SU-DHL-6 (cell line): Measurements from ENCODE around the gene KAZALD1.

Experiments
- H2AFZ ChIP-seq: fragments of 200-600 bp; sonication (generic); 2 replicates; pipeline ENCODE4 v1.6.1; 2014; ENCODE audit warnings: low read depth, mild to moderate bottlenecking, moderate library complexity, mixed read lengths, antibody characterized with exemption, low read length; ENCODE audit not compliant: severe bottlenecking
- H3F3A ChIP-seq: fragments of 200-600 bp; shearing (Covaris generic); 2 replicates; pipeline ENCODE4 v1.6.0; 2016; ENCODE audit warnings: antibody characterized with exemption, mild to moderate bottlenecking; ENCODE audit not compliant: insufficient read depth
- H3K27ac ChIP-seq: fragments of 200-600 bp; sonication (generic); 2 replicates; pipeline ENCODE4 v1.5.1; 2016; ENCODE audit warnings: low read depth, mild to moderate bottlenecking, low read length, moderate library complexity, mixed read lengths
- H3K27me3 ChIP-seq: fragments of 200-600 bp; sonication (generic), shearing (Covaris generic); 2 replicates; pipeline ENCODE4 v1.6.0; 2014; ENCODE audit warnings: mild to moderate bottlenecking, low read length
- H3K36me3 ChIP-seq: fragments of 200-600 bp; sonication (generic); 2 replicates; pipeline ENCODE4 v1.6.1; 2014; ENCODE audit warnings: mild to moderate bottlenecking, low read length, mixed read lengths
- H3K4me2 ChIP-seq: fragments of 300-600, 200-600 bp; shearing (Covaris generic), sonication (generic); 2 replicates; pipeline ENCODE4 v1.6.0; 2014; ENCODE audit warnings: low read length, low read depth, mild to moderate bottlenecking; ENCODE audit not compliant: poor library complexity, severe bottlenecking
- H3K4me3 ChIP-seq: fragments of 200-600 bp; sonication (generic); 2 replicates; pipeline ENCODE4 v1.5.1; 2014; ENCODE audit warnings: antibody characterized with exemption, low read length, mild to moderate bottlenecking, mixed read lengths; ENCODE audit not compliant: insufficient read depth, poor library complexity, severe bottlenecking
- H3K79me2 ChIP-seq: fragments of 200-600 bp; sonication (generic); 2 replicates; pipeline ENCODE4 v1.6.1; 2014; ENCODE audit warnings: mild to moderate bottlenecking, low read length, moderate library complexity; ENCODE audit not compliant: insufficient read depth
- H3K9ac ChIP-seq: fragments of 200-600 bp; sonication (generic); 2 replicates; pipeline ENCODE4 v1.7.0; 2014; ENCODE audit warnings: mild to moderate bottlenecking, low read length
- H3K9me2 ChIP-seq: fragments of 200-600 bp; sonication (generic); replicated peaks from 2 replicates; pipeline ENCODE4 v1.6.1; 2014; ENCODE audit warnings: low read length; ENCODE audit not compliant: insufficient read depth
- H3K9me3 ChIP-seq: fragments of 200-600 bp; sonication (generic); 2 replicates; pipeline ENCODE4 v1.6.1; 2014; ENCODE audit warnings: low read length, mixed read lengths; ENCODE audit not compliant: insufficient read depth
- H4K20me1 ChIP-seq: fragments of 200-600 bp; sonication (generic); 2 replicates; pipeline ENCODE4 v1.6.1; 2014; ENCODE audit warnings: low read depth, mild to moderate bottlenecking, antibody characterized with exemption, low read length, moderate library complexity, mixed read lengths
- EZH2phosphoT487 ChIP-seq: fragments of 200-600 bp; sonication (generic), shearing (Covaris generic); conservative IDR thresholded peaks from 2 replicates; pipeline ENCODE4 v1.6.1; 2018; ENCODE audit warnings: mild to moderate bottlenecking, antibody characterized with exemption, low read length, moderate library complexity, mixed read lengths
- TF ChIP-seq, protein P1 (sequence below): fragments of 200-600 bp; sonication (generic); IDR thresholded peaks from one replicate; pipeline ENCODE4 v1.5.1; 2017; ENCODE audit warnings: antibody characterized with exemption, mild to moderate bottlenecking, low read length, moderate library complexity; ENCODE audit not compliant: insufficient read depth, poor library complexity, severe bottlenecking

KAZALD1 gene

GRCh38 chr10:101016814-101017213 lies 45.0 kb upstream of the KAZALD1 start:
- no peaks in the 10 kb centered on the region for H4K20me1 ChIP-seq
- no peak overlapping the region for H2AFZ ChIP-seq
- no peaks in the 10 kb centered on the region for H3K9me2 ChIP-seq
- H3K4me2 ChIP-seq = no peak overlapping the region
- H3K9me3 ChIP-seq = no peaks in the 10 kb centered on the region
- H3K4me3 ChIP-seq = no peak overlapping the region
- H3K79me2 ChIP-seq = no peaks in the 10 kb centered on the region
- H3K27me3 ChIP-seq = no peaks in the 10 kb centered on the region
- no peak overlapping the region for H3K9ac ChIP-seq
- H3K36me3 ChIP-seq = no peaks in the 10 kb centered on the region
- H3F3A ChIP-seq = no peaks in the 10 kb centered on the region
- H3K27ac ChIP-seq = no peak overlapping the region
- no peak for TF ChIP-seq EZH2phosphoT487
- TF ChIP-seq, protein P1, sequence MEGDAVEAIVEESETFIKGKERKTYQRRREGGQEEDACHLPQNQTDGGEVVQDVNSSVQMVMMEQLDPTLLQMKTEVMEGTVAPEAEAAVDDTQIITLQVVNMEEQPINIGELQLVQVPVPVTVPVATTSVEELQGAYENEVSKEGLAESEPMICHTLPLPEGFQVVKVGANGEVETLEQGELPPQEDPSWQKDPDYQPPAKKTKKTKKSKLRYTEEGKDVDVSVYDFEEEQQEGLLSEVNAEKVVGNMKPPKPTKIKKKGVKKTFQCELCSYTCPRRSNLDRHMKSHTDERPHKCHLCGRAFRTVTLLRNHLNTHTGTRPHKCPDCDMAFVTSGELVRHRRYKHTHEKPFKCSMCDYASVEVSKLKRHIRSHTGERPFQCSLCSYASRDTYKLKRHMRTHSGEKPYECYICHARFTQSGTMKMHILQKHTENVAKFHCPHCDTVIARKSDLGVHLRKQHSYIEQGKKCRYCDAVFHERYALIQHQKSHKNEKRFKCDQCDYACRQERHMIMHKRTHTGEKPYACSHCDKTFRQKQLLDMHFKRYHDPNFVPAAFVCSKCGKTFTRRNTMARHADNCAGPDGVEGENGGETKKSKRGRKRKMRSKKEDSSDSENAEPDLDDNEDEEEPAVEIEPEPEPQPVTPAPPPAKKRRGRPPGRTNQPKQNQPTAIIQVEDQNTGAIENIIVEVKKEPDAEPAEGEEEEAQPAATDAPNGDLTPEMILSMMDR = no peak

DNA sequence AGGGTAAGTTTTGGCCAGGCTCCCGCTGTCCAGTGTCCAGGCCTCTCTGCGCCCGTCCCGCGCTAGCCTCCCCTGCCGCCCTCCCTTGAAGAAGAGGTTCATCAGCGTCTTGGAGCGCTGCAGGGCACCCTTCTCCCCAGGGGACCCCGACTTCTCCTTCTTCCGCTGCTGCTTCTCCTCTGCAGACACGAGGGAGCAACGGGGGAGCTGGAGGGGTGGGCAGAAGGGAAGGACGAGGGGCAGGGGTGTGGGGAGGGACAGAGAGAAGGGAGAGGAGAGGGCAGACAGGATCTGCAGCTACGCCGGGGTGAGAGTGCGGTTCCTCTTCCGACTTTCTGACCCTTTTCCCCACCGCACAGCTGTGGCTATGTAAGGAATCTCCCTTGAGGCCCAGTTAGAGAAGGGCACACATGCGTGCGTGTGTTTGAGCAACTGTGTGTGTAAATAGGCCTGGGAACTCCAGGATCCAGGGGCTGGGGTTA lies 43.6 kb upstream of the KAZALD1 start:
- H3K9me2 ChIP-seq = no peaks in the 10 kb centered on the region

GRCh38 chr10:101018600-101019439 lies 43.0 kb upstream of the KAZALD1 start:
- Histone ChIP-seq H3K36me3 (no peaks in the 10 kb centered on the region), H3K4me3 (no peak overlapping the region), H2AFZ (no peak overlapping the region), H3F3A (no peaks in the 10 kb centered on the region), H3K9ac (no peak overlapping the region), H3K9me3 (no peaks in the 10 kb centered on the region), H3K27me3 (no peaks in the 10 kb centered on the region), H3K27ac (no peak overlapping the region), H3K79me2 (no peaks in the 10 kb centered on the region), H3K9me2 (no peaks in the 10 kb centered on the region), H3K4me2 (no peak overlapping the region), H4K20me1 (no peaks in the 10 kb centered on the region)
- no peak for TF ChIP-seq EZH2phosphoT487
- TF ChIP-seq, protein P1 = peak; percentile 62

More for the DNA sequence above, 43.6 kb upstream of the KAZALD1 start:
- Histone ChIP-seq H3K36me3 (no peaks in the 10 kb centered on the region), H3K27ac (no peak overlapping the region), H3K79me2 (no peaks in the 10 kb centered on the region), H3K4me3 (no peak overlapping the region), H3F3A (no peaks in the 10 kb centered on the region), H3K9ac (no peak overlapping the region), H3K4me2 (no peak overlapping the region), H3K27me3 (no peaks in the 10 kb centered on the region), H2AFZ (no peak overlapping the region), H3K9me3 (no peaks in the 10 kb centered on the region), H4K20me1 (no peaks in the 10 kb centered on the region)
- TF ChIP-seq, protein P1 = no peak
- TF ChIP-seq EZH2phosphoT487 = no peak
